SK-N-SH (cell line): ENCODE data around the gene AMZ1. TPM values are rescaled to one million over a fixed set of nuclear protein-coding genes. Genes with fewer than 3 reads are reported as not detected.
"Not testable (repeated sequence)": the region's sequence is repeated elsewhere in the genome, so short reads cannot be mapped to it uniquely, and the experiment has no call there.

Experiments
- CTCF ChIA-PET: fragments of 300-600, 350-600 bp; formaldehyde crosslinking; extraction: SDS; loops from one replicate; lab custom pipeline; 2021; lab: Yijun Ruan, JAX
- POLR2A ChIA-PET: fragments of 350-600 bp; sonication (Branson Sonifier 250); formaldehyde crosslinking; extraction: SDS; loops from one replicate; lab custom pipeline; 2020; ENCODE audit warnings: antibody characterized with exemption, inconsistent platforms; lab: Yijun Ruan, JAX
- DNase-seq: peaks from one replicate; pipeline ENCODE4 v3.0.0; 2012
- H2AFZ ChIP-seq: fragments of 200-600 bp; sonication (generic); 2 replicates; pipeline ENCODE4 v1.8.1; 2016; ENCODE audit warnings: antibody characterized with exemption, mild to moderate bottlenecking, low read depth
- H3F3A ChIP-seq: fragments of 200-600 bp; sonication (generic); replicated peaks from 2 replicates; pipeline ENCODE3; 2016; ENCODE audit warnings: antibody characterized with exemption, mild to moderate bottlenecking; ENCODE audit not compliant: insufficient read depth
- H3K27ac ChIP-seq, 2 experiments: fragments of 200-500 bp in 1 of 2; fragments of 200-600 bp in 1 of 2; sonication (Bioruptor generic) in 1 of 2; sonication (generic), shearing (Covaris generic) in 1 of 2; 2 replicates each; pipeline versions ENCODE4 v1.5.1 to v1.6.1; 2014 to 2016; ENCODE audit warnings: low read depth in 2 of 2, inconsistent platforms in 1 of 2, low read length in 1 of 2, mild to moderate bottlenecking in 1 of 2, mixed read lengths in 1 of 2
- H3K27me3 ChIP-seq: fragments of 200-600 bp; sonication (generic), shearing (Covaris generic); 2 replicates; pipeline ENCODE4 v1.6.1; 2016; ENCODE audit warnings: mixed run types; ENCODE audit not compliant: insufficient read depth
- H3K36me3 ChIP-seq, 2 experiments: fragments of 200-500 bp in 1 of 2; fragments of 200-600 bp in 1 of 2; sonication (Bioruptor generic) in 1 of 2; sonication (generic) in 1 of 2; replicated peaks in 1 of 2; 2 replicates each; pipeline versions ENCODE3 to v1.5.1; 2014 to 2016; ENCODE audit warnings: low read length in 1 of 2, mild to moderate bottlenecking in 1 of 2; ENCODE audit not compliant: insufficient read depth in 2 of 2, control insufficient read depth in 1 of 2
- H3K4me1 ChIP-seq, 2 experiments: fragments of 200-500 bp in 1 of 2; fragments of 200-600 bp in 1 of 2; sonication (Bioruptor generic) in 1 of 2; sonication (generic), shearing (Covaris generic) in 1 of 2; 2 replicates each; pipeline versions ENCODE4 v1.5.1 to v1.6.1; 2014 to 2016; ENCODE audit warnings: low read depth in 1 of 2, low read length in 1 of 2, mixed run types in 1 of 2; ENCODE audit not compliant: insufficient read depth in 2 of 2, control insufficient read depth in 1 of 2
- H3K4me2 ChIP-seq: fragments of 200-600 bp; sonication (generic), shearing (Covaris generic); 2 replicates; pipeline ENCODE4 v1.6.1; 2017; ENCODE audit warnings: mixed run types
- H3K4me3 ChIP-seq, 2 experiments: fragments of 200-500 bp in 1 of 2; fragments of 200-600 bp in 1 of 2; sonication (Bioruptor generic) in 1 of 2; sonication (generic), shearing (Covaris generic) in 1 of 2; 2 replicates each; pipeline versions ENCODE4 v1.5.1 to v1.8.1; 2014 to 2016; ENCODE audit warnings: low read depth in 2 of 2, inconsistent platforms in 1 of 2, low read length in 1 of 2, mild to moderate bottlenecking in 1 of 2, mixed read lengths in 1 of 2, moderate library complexity in 1 of 2
- H3K79me2 ChIP-seq: fragments of 200-600 bp; sonication (generic); 2 replicates; pipeline ENCODE4 v1.8.1; 2017; ENCODE audit warnings: mild to moderate bottlenecking; ENCODE audit not compliant: insufficient read depth
- H3K9ac ChIP-seq: fragments of 200-600 bp; sonication (generic); 2 replicates; pipeline ENCODE4 v1.6.1; 2017; ENCODE audit warnings: mixed run types
- H3K9me2 ChIP-seq: fragments of 200-600 bp; sonication (generic); 2 replicates; pipeline ENCODE4 v1.6.1; 2017; ENCODE audit warnings: mixed run types
- H3K9me3 ChIP-seq: fragments of 200-600 bp; sonication (generic); 2 replicates; pipeline ENCODE4 v1.6.1; 2017; ENCODE audit warnings: mixed run types, mild to moderate bottlenecking, moderate library complexity
- H4K20me1 ChIP-seq: fragments of 200-600 bp; sonication (generic); 2 replicates; pipeline ENCODE4 v1.6.1; 2017; ENCODE audit warnings: mild to moderate bottlenecking, mixed run types; ENCODE audit not compliant: insufficient read depth
- CHD2 ChIP-seq: fragments of 150-350 bp; IDR thresholded peaks from 2 replicates; pipeline ENCODE4 v1.6.1; 2018; ENCODE audit warnings: low read length; ENCODE audit not compliant: partially characterized antibody
- EZH2phosphoT487 ChIP-seq: fragments of 200-600 bp; sonication (generic); IDR thresholded peaks from 2 replicates; pipeline ENCODE4 v1.6.1; 2017; ENCODE audit warnings: low read depth, mixed run types, mild to moderate bottlenecking, antibody characterized with exemption, moderate library complexity, borderline replicate concordance
- FOSL2 ChIP-seq: IDR thresholded peaks from 2 replicates; pipeline ENCODE4 v1.4.0; 2012; ENCODE audit warnings: low read depth, mild to moderate bottlenecking, moderate library complexity, borderline replicate concordance
- FOXJ3 ChIP-seq: sonication (generic); formaldehyde crosslinking; IDR thresholded peaks from 2 replicates; pipeline ENCODE4 v1.5.1; 2020; ENCODE audit warnings: mild to moderate bottlenecking, missing genetic modification reagents
- GABPA ChIP-seq: IDR thresholded peaks from 2 replicates; pipeline ENCODE4 v1.4.0; 2012; ENCODE audit warnings: low read depth, mild to moderate bottlenecking
- JUND ChIP-seq: IDR thresholded peaks from 2 replicates; pipeline ENCODE4 v1.4.0; 2012
- MAX ChIP-seq: IDR thresholded peaks from 2 replicates; pipeline ENCODE4 v1.4.0; 2012; ENCODE audit warnings: low read depth
- MEF2A ChIP-seq: IDR thresholded peaks from 2 replicates; pipeline ENCODE4 v1.4.0; 2012; ENCODE audit warnings: low read depth, borderline replicate concordance
- MXI1 ChIP-seq: IDR thresholded peaks from 2 replicates; pipeline ENCODE4 v1.6.1; 2012; ENCODE audit warnings: mild to moderate bottlenecking, low read depth, low read length, improper control_type of control experiment
- NFIC ChIP-seq: IDR thresholded peaks from 2 replicates; pipeline ENCODE4 v1.4.0; 2012; ENCODE audit warnings: borderline replicate concordance
- RFX5 ChIP-seq: IDR thresholded peaks from 2 replicates; pipeline ENCODE4 v1.6.1; 2012; ENCODE audit warnings: mild to moderate bottlenecking, improper control_type of control experiment, low read length
- RXRA ChIP-seq: IDR thresholded peaks from 2 replicates; pipeline ENCODE4 v1.4.0; 2012; ENCODE audit warnings: low read depth, mild to moderate bottlenecking, borderline replicate concordance
- SMC3 ChIP-seq: IDR thresholded peaks from 2 replicates; pipeline ENCODE4 v1.6.1; 2012; ENCODE audit warnings: low read depth, low read length, improper control_type of control experiment
- TCF12 ChIP-seq: IDR thresholded peaks from 2 replicates; pipeline ENCODE4 v1.4.0; 2012
- YY1 ChIP-seq: IDR thresholded peaks from 2 replicates; pipeline ENCODE4 v1.4.0; 2012; ENCODE audit warnings: low read depth, mild to moderate bottlenecking
- WGBS: methylation state at CpG from one replicate; pipeline ENCODE4 v1.1.6; 2017; ENCODE audit warnings: low lambda C conversion rate; 5-methylcytosine and 5-hydroxymethylcytosine counted together
- polyA plus RNA-seq, 3 experiments: library from polyadenylated mRNA; depleted of rRNA; stranded (reverse); fragments of >200 nt; gene quantifications; 2 replicates each; pipeline ENCODE4 v1.2.3, GENCODE V29; 2012
- TF ChIP-seq, protein P1 (sequence below): fragments of 200-600 bp; sonication (generic); IDR thresholded peaks from 2 replicates; pipeline ENCODE4 v1.6.1; 2017; ENCODE audit warnings: antibody characterized with exemption, mild to moderate bottlenecking, moderate library complexity

The AMZ1 gene
- polyA plus RNA-seq, 1 of the 3 experiments (the other 2 are of a cell fraction): 0.15 TPM

DNA sequence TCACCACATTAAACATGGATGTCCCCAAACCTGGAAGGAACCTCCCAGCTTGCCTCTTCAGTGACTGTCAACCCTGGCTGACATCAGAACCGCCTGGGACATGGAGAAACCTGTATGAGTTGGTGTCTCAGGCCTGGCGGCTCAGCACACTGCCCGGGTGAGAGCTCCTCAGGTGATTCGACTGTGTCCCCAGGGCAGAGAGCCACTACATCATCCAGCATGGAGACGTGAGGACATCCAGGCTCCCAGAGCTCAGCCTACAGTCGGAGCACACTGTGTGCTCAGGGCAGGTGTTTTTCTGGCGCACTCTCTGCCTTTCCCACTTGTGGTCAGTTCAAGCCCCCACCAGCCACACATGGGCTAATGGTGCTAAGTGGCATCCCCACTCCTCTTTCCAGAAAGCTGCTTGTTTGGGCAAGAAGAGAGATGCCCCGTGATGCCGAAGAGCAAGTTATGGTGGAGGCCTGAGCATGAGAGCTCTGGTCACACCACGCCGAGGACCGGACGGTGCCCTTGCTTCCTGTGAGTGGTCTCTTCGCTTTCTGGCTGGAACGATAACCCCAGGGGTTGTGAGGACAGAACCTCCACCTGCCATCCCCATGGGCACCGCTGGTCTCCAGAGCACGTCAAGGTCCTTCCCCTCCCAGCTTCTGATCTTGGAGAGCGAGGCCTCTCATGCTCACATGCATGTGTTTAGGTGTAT, 38.5 kb downstream of the AMZ1 start:
- H3K27ac ChIP-seq: no peak overlapping the region
- no peaks in the 10 kb centered on the region for H3K9me3 ChIP-seq
- H3K4me3 ChIP-seq: no peak overlapping the region
- H4K20me1 ChIP-seq: no peaks in the 10 kb centered on the region
- no peaks in the 10 kb centered on the region for H3K27me3 ChIP-seq
- no peak overlapping the region for H3K9ac ChIP-seq
- DNase-seq: no peak
- no peak overlapping the region for H3K4me2 ChIP-seq
- 91% methylated on average over 16 of the region's 18 CpGs for WGBS
- ChIA-PET POLR2A (interaction anchor here (1.1 kb wide), 1 partner anchor 12 kb away, joined by 3 read pairs; no protein-coding TSS in a partner anchor), CTCF (interaction anchor here (1.3 to 11.1 kb wide), 3 partner anchors 10 to 56 kb away, joined by 3 to 94 read pairs (median 5); no protein-coding TSS in a partner anchor)
- no peak overlapping the region for H2AFZ ChIP-seq
- no peaks in the 10 kb centered on the region for H3K9me2 ChIP-seq
- no peaks in the 10 kb centered on the region for H3K4me1 ChIP-seq
- TF ChIP-seq GABPA (no peak), RFX5 (no peak), FOSL2 (no peak), CHD2 (no peak), JUND (no peak), MEF2A (no peak), NFIC (no peak)
- TF ChIP-seq, all 33 proteins: peak for 0
- no peaks in the 10 kb centered on the region for H3F3A ChIP-seq
- H3K36me3 ChIP-seq: peaks cover 5 to 39% of the 10 kb centered on the region in 2 experiments
- peaks cover 9% of the 10 kb centered on the region; the same call in 1 of the 2 replicates for H3K79me2 ChIP-seq

- H3K9me2 ChIP-seq, H2AFZ ChIP-seq, H3K4me2 ChIP-seq, H4K20me1 ChIP-seq, POLR2A ChIA-PET, H3K27me3 ChIP-seq, H3K9ac ChIP-seq, DNase-seq, H3K9me3 ChIP-seq, H3K4me1 ChIP-seq, H3K79me2 ChIP-seq, H3K27ac ChIP-seq, H3K4me3 ChIP-seq, H3F3A ChIP-seq: not testable (repeated sequence)
- 81% methylated on average over 13 of the region's 13 CpGs for WGBS
- CTCF ChIA-PET: interaction anchor here (1.0 to 11.1 kb wide), 3 partner anchors 11 to 56 kb away, joined by 3 to 94 read pairs (median 3); no protein-coding TSS in a partner anchor
- H3K36me3 ChIP-seq: peaks cover 5 to 42% of the 10 kb centered on the region in 2 experiments
Observed at GRCh38 chr7:2727206-2727605, 39.2 kb downstream of the AMZ1 start.

DNA sequence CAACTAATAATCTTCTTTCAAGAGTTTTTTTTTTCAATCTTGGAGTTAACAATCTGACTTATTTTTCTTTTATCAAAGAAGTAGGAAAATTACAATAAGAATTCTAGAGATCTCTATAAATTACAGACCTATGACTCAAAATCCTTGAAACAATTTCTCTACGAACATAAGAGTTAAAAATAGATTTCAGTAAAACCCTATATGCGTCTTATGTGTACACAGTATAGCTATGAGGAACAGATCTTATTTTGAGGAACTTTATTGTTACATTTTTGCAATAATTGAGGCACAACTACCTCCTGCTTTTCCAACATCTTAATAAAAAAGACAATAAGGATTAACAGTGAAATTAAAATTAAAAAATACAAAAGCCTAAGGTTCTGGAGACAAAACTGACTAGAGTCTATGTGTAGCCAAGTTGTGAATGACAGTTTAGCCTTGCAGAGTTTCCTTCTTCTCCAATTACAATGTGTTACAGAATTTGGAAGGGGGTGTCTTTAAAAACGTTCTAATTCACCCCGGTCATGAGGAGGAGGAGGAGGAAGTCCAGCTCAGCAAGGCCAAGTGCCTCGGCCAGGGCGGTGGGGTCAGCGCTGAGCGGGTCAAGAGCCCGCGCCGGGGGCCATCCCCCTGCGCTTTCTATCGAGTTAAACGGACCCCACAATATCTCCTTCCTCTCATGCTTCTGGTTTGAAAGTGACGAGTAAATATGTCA, 40.5 kb downstream of the AMZ1 start:
- no peak for DNase-seq
- CTCF ChIA-PET: interaction anchor here (0.7 to 11.1 kb wide), 5 partner anchors 12 to 161 kb away, joined by 3 to 94 read pairs (median 4); no protein-coding TSS in a partner anchor
- TF ChIP-seq, protein P1, sequence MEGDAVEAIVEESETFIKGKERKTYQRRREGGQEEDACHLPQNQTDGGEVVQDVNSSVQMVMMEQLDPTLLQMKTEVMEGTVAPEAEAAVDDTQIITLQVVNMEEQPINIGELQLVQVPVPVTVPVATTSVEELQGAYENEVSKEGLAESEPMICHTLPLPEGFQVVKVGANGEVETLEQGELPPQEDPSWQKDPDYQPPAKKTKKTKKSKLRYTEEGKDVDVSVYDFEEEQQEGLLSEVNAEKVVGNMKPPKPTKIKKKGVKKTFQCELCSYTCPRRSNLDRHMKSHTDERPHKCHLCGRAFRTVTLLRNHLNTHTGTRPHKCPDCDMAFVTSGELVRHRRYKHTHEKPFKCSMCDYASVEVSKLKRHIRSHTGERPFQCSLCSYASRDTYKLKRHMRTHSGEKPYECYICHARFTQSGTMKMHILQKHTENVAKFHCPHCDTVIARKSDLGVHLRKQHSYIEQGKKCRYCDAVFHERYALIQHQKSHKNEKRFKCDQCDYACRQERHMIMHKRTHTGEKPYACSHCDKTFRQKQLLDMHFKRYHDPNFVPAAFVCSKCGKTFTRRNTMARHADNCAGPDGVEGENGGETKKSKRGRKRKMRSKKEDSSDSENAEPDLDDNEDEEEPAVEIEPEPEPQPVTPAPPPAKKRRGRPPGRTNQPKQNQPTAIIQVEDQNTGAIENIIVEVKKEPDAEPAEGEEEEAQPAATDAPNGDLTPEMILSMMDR: no peak
- TF ChIP-seq MEF2A (no peak), JUND (no peak), EZH2phosphoT487 (no peak), TCF12 (no peak), YY1 (no peak), MXI1 (no peak), RXRA (no peak), MAX (no peak), FOXJ3 (CRISPR knock-in tag) (no peak), SMC3 (no peak)

More for the DNA sequence above, 40.5 kb downstream of the AMZ1 start:
- Histone ChIP-seq H3K27ac (peak overlapping the region in 1 of 2 experiments; percentile 41; a peak in 2 of 4 replicates), H3K9me2 (no peaks in the 10 kb centered on the region), H3F3A (no peaks in the 10 kb centered on the region), H4K20me1 (no peaks in the 10 kb centered on the region), H3K4me2 (no peak overlapping the region), H2AFZ (no peak overlapping the region), H3K27me3 (no peaks in the 10 kb centered on the region), H3K36me3 (peaks cover 0 to 42% of the 10 kb centered on the region in 2 experiments), H3K79me2 (peaks cover 14% of the 10 kb centered on the region; the same call in 1 of the 2 replicates), H3K9me3 (no peaks in the 10 kb centered on the region), H3K9ac (no peak overlapping the region), H3K4me3 (no peak overlapping the region), H3K4me1 (peaks cover 0 to 2% of the 10 kb centered on the region in 2 experiments; a peak in 1 of 4 replicates)
- WGBS: 79% methylated on average over 15 of the region's 15 CpGs
- POLR2A ChIA-PET: no interaction called here
